HFFc6 (cell line): ENCODE measurements around the gene GDF9. TPM values are rescaled to one million over a fixed set of nuclear protein-coding genes. Genes with fewer than 3 reads are reported as not detected.
"Not testable (repeated sequence)": the region's sequence is repeated elsewhere in the genome, so short reads cannot be mapped to it uniquely, and the experiment has no call there.

Source experiments
- DNase-seq: peaks from one replicate; pipeline ENCODE4 v3.0.0-alpha.2; 2018
- H3K27ac Mint-ChIP-seq: 2 replicates; pipeline ENCODE4 v1.8.0; 2020; ENCODE audit warnings: mild to moderate bottlenecking, mixed read lengths
- H3K27me3 Mint-ChIP-seq: 2 replicates; pipeline ENCODE4 v1.8.0; 2021; ENCODE audit warnings: mild to moderate bottlenecking, moderate library complexity, mixed read lengths; ENCODE audit not compliant: insufficient read depth
- H3K36me3 Mint-ChIP-seq: 2 replicates; pipeline ENCODE4 v1.8.0; 2021; ENCODE audit warnings: low read depth, mixed read lengths
- H3K4me1 Mint-ChIP-seq: 2 replicates; pipeline ENCODE4 v1.8.0; 2020; ENCODE audit warnings: low read depth, mixed read lengths
- H3K4me3 Mint-ChIP-seq: 2 replicates; pipeline ENCODE4 v1.8.0; 2020; ENCODE audit warnings: mild to moderate bottlenecking, moderate library complexity, mixed read lengths
- H3K9me3 Mint-ChIP-seq: 2 replicates; pipeline ENCODE4 v1.8.0; 2020; ENCODE audit warnings: mild to moderate bottlenecking, mixed read lengths
- total RNA-seq, 6 experiments: library from RNA; stranded (reverse); fragmentation: NEBNext Ultra II Directional; extraction: Animal tissue kit (Norgen Biotek cat#: 25700); gene quantifications; 2 replicates in 1 of 6; 3 replicates in 5 of 6; pipeline ENCODE4 v1.2.3, GENCODE V29; 2021
- TF ChIP-seq, protein P1 (sequence below): fragments of 200-600 bp; sonication (generic); IDR thresholded peaks from 2 replicates; pipeline ENCODE4 v1.5.0; 2021; ENCODE audit warnings: antibody characterized with exemption, mild to moderate bottlenecking

The GDF9 gene
- total RNA-seq, 6 experiments from 2014 or later: 0.09 to 0.14 (median 0.12) TPM; not detected in 3

GRCh38 chr5:132867046-132867451 lies 780 bp upstream of the GDF9 start:
- Mint-ChIP-seq H3K4me3 (peak overlapping the region; percentile 99), H3K27ac (peak overlapping the region; percentile 99), H3K4me1 (peaks cover 31% of the 10 kb centered on the region), H3K27me3 (peaks cover 10% of the 10 kb centered on the region), H3K9me3 (no peaks in the 10 kb centered on the region), H3K36me3 (peaks cover 23% of the 10 kb centered on the region)
- TF ChIP-seq, protein P1, sequence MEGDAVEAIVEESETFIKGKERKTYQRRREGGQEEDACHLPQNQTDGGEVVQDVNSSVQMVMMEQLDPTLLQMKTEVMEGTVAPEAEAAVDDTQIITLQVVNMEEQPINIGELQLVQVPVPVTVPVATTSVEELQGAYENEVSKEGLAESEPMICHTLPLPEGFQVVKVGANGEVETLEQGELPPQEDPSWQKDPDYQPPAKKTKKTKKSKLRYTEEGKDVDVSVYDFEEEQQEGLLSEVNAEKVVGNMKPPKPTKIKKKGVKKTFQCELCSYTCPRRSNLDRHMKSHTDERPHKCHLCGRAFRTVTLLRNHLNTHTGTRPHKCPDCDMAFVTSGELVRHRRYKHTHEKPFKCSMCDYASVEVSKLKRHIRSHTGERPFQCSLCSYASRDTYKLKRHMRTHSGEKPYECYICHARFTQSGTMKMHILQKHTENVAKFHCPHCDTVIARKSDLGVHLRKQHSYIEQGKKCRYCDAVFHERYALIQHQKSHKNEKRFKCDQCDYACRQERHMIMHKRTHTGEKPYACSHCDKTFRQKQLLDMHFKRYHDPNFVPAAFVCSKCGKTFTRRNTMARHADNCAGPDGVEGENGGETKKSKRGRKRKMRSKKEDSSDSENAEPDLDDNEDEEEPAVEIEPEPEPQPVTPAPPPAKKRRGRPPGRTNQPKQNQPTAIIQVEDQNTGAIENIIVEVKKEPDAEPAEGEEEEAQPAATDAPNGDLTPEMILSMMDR: no peak
- no peak for DNase-seq

DNA sequence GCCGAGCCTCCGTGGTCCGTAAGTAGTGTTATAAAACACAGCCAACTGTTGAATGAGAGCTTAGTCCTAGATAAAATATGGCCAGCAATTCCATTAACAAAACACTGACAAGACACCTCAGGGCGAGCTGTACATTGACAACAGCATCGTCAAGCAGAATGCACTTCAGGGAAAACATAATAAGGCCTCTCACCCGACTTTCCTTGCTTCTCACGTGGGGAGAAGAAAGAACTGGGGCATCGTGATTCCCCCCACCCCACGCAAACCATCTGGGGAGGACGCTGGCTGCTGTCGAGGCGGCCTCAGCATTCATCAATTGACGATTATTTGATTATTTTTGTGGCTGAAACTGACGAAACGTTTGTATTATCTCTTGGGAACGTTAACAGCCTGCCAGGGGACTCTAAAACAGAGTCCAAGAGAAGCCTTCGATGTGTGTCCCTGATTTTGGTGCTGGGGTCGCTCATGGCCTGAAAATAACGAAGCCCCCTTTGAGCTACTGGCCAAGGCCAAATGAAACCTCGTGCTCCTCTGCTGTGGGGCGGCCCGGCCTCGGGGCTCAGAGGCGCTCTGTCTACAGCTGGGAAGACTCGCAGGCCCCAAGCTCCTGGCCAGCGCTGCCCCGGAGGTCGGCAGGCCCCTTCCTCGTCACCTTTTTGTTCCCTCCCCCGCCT lies 464 bp downstream of the GDF9 start:
- Mint-ChIP-seq H3K4me3 (peak overlapping the region; percentile 99), H3K27me3 (peaks cover 10% of the 10 kb centered on the region), H3K4me1 (peaks cover 31% of the 10 kb centered on the region), H3K27ac (peak overlapping the region; percentile 99), H3K9me3 (no peaks in the 10 kb centered on the region), H3K36me3 (peaks cover 23% of the 10 kb centered on the region)
- DNase-seq: no peak
- TF ChIP-seq, protein P1: no peak

DNA sequence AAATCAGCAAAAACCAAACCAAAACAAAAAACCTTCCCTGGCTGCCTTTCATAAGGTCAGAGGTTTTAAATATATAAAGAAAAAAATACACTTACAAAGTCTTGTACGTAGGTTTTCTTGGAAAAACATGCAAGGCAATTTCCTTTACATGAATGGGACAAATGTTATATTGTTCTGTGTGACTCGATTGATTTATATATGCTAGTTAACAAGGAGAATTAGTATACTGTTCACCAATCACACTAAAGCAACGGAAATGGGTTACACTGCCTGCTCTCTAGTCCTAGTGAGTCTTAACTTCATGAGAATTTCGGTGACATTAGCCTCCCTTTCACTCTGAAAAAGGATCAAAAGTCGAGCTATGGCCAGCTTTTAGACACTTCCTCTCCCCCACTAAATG lies 5.5 kb downstream of the GDF9 start:
- peaks cover 4% of the 10 kb centered on the region; the same call in 1 of the 2 replicates for H3K27me3 Mint-ChIP-seq
- TF ChIP-seq, protein P1: no peak
- no peak overlapping the region for H3K27ac Mint-ChIP-seq
- no peak for DNase-seq
- H3K4me1 Mint-ChIP-seq: peaks cover 15% of the 10 kb centered on the region
- no peaks in the 10 kb centered on the region for H3K36me3 Mint-ChIP-seq
- no peaks in the 10 kb centered on the region for H3K9me3 Mint-ChIP-seq
- H3K4me3 Mint-ChIP-seq: no peak overlapping the region

- Mint-ChIP-seq H3K4me1 (peaks cover 10% of the 10 kb centered on the region; the same call in 1 of the 2 replicates), H3K27me3 (peaks cover 8% of the 10 kb centered on the region), H3K27ac (no peak overlapping the region), H3K9me3 (no peaks in the 10 kb centered on the region), H3K4me3 (no peak overlapping the region; the same call in 1 of the 2 replicates), H3K36me3 (no peaks in the 10 kb centered on the region)
- TF ChIP-seq, protein P1: no peak
- no peak for DNase-seq
These were observed 6.3 kb downstream of the GDF9 start for GRCh38 chr5:132859889-132860437.

GRCh38 chr5:132856011-132856410 lies 10.3 kb downstream of the GDF9 start:
- H3K36me3 Mint-ChIP-seq: no peaks in the 10 kb centered on the region
- TF ChIP-seq, protein P1: no peak
- H3K27ac Mint-ChIP-seq: no peak overlapping the region
- no peak for DNase-seq
- peaks cover 8% of the 10 kb centered on the region for H3K27me3 Mint-ChIP-seq
- H3K9me3 Mint-ChIP-seq: no peaks in the 10 kb centered on the region
- H3K4me3 Mint-ChIP-seq: no peak overlapping the region
- peaks cover 20% of the 10 kb centered on the region for H3K4me1 Mint-ChIP-seq

DNA sequence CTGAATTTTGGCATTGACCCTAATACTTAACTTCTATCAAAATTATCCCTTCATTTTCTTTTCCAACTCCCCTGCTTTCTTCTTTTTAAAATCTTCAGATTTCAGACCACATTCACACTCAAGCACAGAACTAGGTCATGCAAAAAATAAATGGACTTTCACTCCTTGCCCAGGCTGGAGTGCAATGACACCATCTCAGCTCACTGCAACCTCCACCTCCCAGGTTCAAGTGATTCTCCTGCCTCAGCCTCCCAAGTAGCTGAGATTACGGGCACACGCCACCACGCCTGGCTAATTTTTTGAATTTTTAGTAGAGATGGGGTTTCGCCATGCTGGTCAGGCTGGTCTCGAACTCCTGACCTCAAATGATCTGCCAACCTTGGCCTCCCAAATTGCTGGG lies 11.3 kb downstream of the GDF9 start:
- not testable (repeated sequence) for DNase-seq, H3K27ac Mint-ChIP-seq, H3K27me3 Mint-ChIP-seq, H3K4me3 Mint-ChIP-seq, H3K36me3 Mint-ChIP-seq, H3K9me3 Mint-ChIP-seq
- H3K4me1 Mint-ChIP-seq: peaks cover 20% of the 10 kb centered on the region
